Endodermal cell (in vitro differentiated cells): Measurements from ENCODE around the gene PDILT. TPM values are rescaled to one million over a fixed set of nuclear protein-coding genes. Genes with fewer than 3 reads are reported as not detected.

Experiments
- DNase-seq: peaks from one replicate; pipeline ENCODE4 v3.0.0-alpha.2; 2017
- H3K27ac ChIP-seq: 2 replicates; pipeline ENCODE4 v1.5.1; 2013; ENCODE audit warnings: mild to moderate bottlenecking, low read depth, low read length, moderate library complexity
- H3K27me3 ChIP-seq: 2 replicates; pipeline ENCODE4 v1.6.1; 2013; ENCODE audit warnings: mild to moderate bottlenecking, low read length, moderate library complexity; ENCODE audit not compliant: insufficient read depth, control insufficient read depth, poor library complexity, severe bottlenecking
- H3K36me3 ChIP-seq: 2 replicates; pipeline ENCODE4 v1.7.0; 2013; ENCODE audit warnings: mild to moderate bottlenecking, low read length, moderate library complexity; ENCODE audit not compliant: control insufficient read depth, insufficient read depth
- H3K4me1 ChIP-seq: one replicate; pipeline ENCODE4 v1.7.0; 2013; ENCODE audit warnings: low read length; ENCODE audit not compliant: control insufficient read depth, insufficient read depth
- H3K4me3 ChIP-seq: 2 replicates; pipeline ENCODE4 v1.5.1; 2013; ENCODE audit warnings: mild to moderate bottlenecking, low read length, moderate library complexity
- H3K9ac ChIP-seq: 2 replicates; pipeline ENCODE4 v1.6.1; 2013; ENCODE audit warnings: mild to moderate bottlenecking, low read length, moderate library complexity; ENCODE audit not compliant: poor library complexity, severe bottlenecking; ENCODE audit errors: extremely low read depth
- H3K9me3 ChIP-seq: 2 replicates; pipeline ENCODE4 v1.6.1; 2013; ENCODE audit warnings: mild to moderate bottlenecking, low read length, moderate library complexity; ENCODE audit not compliant: control insufficient read depth
- H3K27ac Mint-ChIP-seq: 2 replicates; pipeline ENCODE4 v1.8.0; 2020; ENCODE audit warnings: mixed read lengths
- H3K27me3 Mint-ChIP-seq: 2 replicates; pipeline ENCODE4 v1.8.0; 2021; ENCODE audit warnings: mild to moderate bottlenecking, mixed read lengths; ENCODE audit not compliant: insufficient read depth
- H3K36me3 Mint-ChIP-seq: 2 replicates; pipeline ENCODE4 v1.8.0; 2020; ENCODE audit warnings: low read depth, mixed read lengths
- H3K4me1 Mint-ChIP-seq: 2 replicates; pipeline ENCODE4 v1.8.0; 2020; ENCODE audit warnings: mixed read lengths
- H3K4me3 Mint-ChIP-seq: 2 replicates; pipeline ENCODE4 v1.8.0; 2020; ENCODE audit warnings: mild to moderate bottlenecking, moderate library complexity, mixed read lengths
- H3K9me3 Mint-ChIP-seq: 2 replicates; pipeline ENCODE4 v1.8.0; 2020; ENCODE audit warnings: mild to moderate bottlenecking, mixed read lengths
- CTCF ChIP-seq: fragments of 200-600 bp; sonication (generic); conservative IDR thresholded peaks from 2 replicates; pipeline ENCODE4 v1.5.0; 2021; ENCODE audit warnings: antibody characterized with exemption, mild to moderate bottlenecking
- WGBS, 2 experiments: methylation state at CpG; one replicate each; pipeline versions ENCODE4 v1.1.5 to v1.1.7; 2013; ENCODE audit warnings: missing lambda C conversion rate in 2 of 2, mixed read lengths in 1 of 2; ENCODE audit not compliant: insufficient coverage in 1 of 2, insufficient read length in 1 of 2; 5-methylcytosine and 5-hydroxymethylcytosine counted together
- total RNA-seq, 2 donors: library from RNA; stranded (reverse); fragmentation: NEBNext Ultra II Directional in 1 of 2; extraction: Animal tissue kit (Norgen Biotek cat#: 25700) in 1 of 2; gene quantifications; 2 replicates in 1 of 2; 3 replicates in 1 of 2; pipeline ENCODE4 v1.2.1, GENCODE V29; 2021

PDILT gene
- total RNA-seq, 2 donors from 2014 or later: not detected

GRCh38 chr16:20329392-20330138 is 75.0 kb downstream of the PDILT start:
- Histone ChIP-seq H3K4me1 (peaks cover 11% of the 10 kb centered on the region), H3K36me3 (no peaks in the 10 kb centered on the region), H3K9ac (no peak overlapping the region), H3K27me3 (no peaks in the 10 kb centered on the region), H3K4me3 (no peak overlapping the region), H3K9me3 (no peaks in the 10 kb centered on the region), H3K27ac (no peak overlapping the region)
- TF ChIP-seq CTCF: no peak
- Mint-ChIP-seq H3K4me1 (peaks cover 31% of the 10 kb centered on the region), H3K9me3 (no peaks in the 10 kb centered on the region), H3K27me3 (peaks cover 5% of the 10 kb centered on the region), H3K36me3 (no peaks in the 10 kb centered on the region), H3K4me3 (no peak overlapping the region), H3K27ac (no peak overlapping the region)
- no peak for DNase-seq
- whole genome bisulfite sequencing, 2 experiments: 86 to 91% methylated on average over 3 to 5 of the region's 5 CpGs

- no peak within 1 kb of the TSS for H3K4me3 Mint-ChIP-seq
- H3K9me3 ChIP-seq: no peaks in the 10 kb centered on the region
- H3K9ac ChIP-seq: no peak within 1 kb of the TSS
- no peaks in the 10 kb centered on the region for H3K36me3 ChIP-seq
- H3K36me3 Mint-ChIP-seq: no peaks in the 10 kb centered on the region
- H3K4me1 ChIP-seq: peaks cover 11% of the 10 kb centered on the region
- peaks cover 31% of the 10 kb centered on the region for H3K4me1 Mint-ChIP-seq
- H3K27me3 Mint-ChIP-seq: peaks cover 8% of the 10 kb centered on the region
- peak; percentile 68 for DNase-seq
- WGBS, 2 experiments: 80 to 85% methylated on average over 5 to 7 of the region's 7 CpGs
- no peak within 1 kb of the TSS for H3K27ac ChIP-seq
- peak; percentile 60 for TF ChIP-seq CTCF
- no peak within 1 kb of the TSS for H3K4me3 ChIP-seq
- no peak within 1 kb of the TSS for H3K27ac Mint-ChIP-seq
- no peaks in the 10 kb centered on the region for H3K27me3 ChIP-seq
- H3K9me3 Mint-ChIP-seq: no peaks in the 10 kb centered on the region
Measured at GRCh38 chr16:20327444-20328041, 77.0 kb downstream of the PDILT start, which contains the start of gene GP2. Gene GP2 (minus strand): TSS chr16:20327513. CDS start chr16:20326431, 1,082 bp downstream.

- no peak for TF ChIP-seq CTCF
Measured at GRCh38 chr16:20326321-20326720, 78.2 kb downstream of the PDILT start.

More at GRCh38 chr16:20326321-20326720, 78.2 kb downstream of the PDILT start:
- no peak overlapping the region for H3K27ac Mint-ChIP-seq
- no peak overlapping the region for H3K9ac ChIP-seq
- H3K9me3 ChIP-seq: no peaks in the 10 kb centered on the region
- peaks cover 15% of the 10 kb centered on the region for H3K27me3 Mint-ChIP-seq
- H3K36me3 Mint-ChIP-seq: no peaks in the 10 kb centered on the region
- H3K4me1 Mint-ChIP-seq: peaks cover 31% of the 10 kb centered on the region
- no peaks in the 10 kb centered on the region for H3K36me3 ChIP-seq
- DNase-seq: peak; percentile 69
- 58 to 74% methylated on average over 3 of the region's 3 CpGs for WGBS, 2 experiments
- H3K4me3 ChIP-seq: no peak overlapping the region
- no peaks in the 10 kb centered on the region for H3K27me3 ChIP-seq
- no peak overlapping the region for H3K27ac ChIP-seq
- H3K9me3 Mint-ChIP-seq: no peaks in the 10 kb centered on the region
- H3K4me1 ChIP-seq: peaks cover 9% of the 10 kb centered on the region
- no peak overlapping the region for H3K4me3 Mint-ChIP-seq
